AG10803 (cell line): ENCODE results near the gene KCNC1.
A peak's percentile ranks its signal among the peaks of the same experiment; 100 is the strongest.

Source experiments
- DNase-seq: peaks from one replicate; pipeline ENCODE4 v3.0.0; 2010; ENCODE audit warnings: low read depth
- H3K4me3 ChIP-seq: 2 replicates; pipeline ENCODE4 v1.5.1; 2011; ENCODE audit warnings: mild to moderate bottlenecking, low read length, control low read depth
- TF ChIP-seq, protein P1 (sequence below): conservative IDR thresholded peaks from 2 replicates; pipeline ENCODE4 v1.5.1; 2011; ENCODE audit warnings: mild to moderate bottlenecking, low read length, control low read depth, inconsistent platforms

Gene KCNC1

DNA sequence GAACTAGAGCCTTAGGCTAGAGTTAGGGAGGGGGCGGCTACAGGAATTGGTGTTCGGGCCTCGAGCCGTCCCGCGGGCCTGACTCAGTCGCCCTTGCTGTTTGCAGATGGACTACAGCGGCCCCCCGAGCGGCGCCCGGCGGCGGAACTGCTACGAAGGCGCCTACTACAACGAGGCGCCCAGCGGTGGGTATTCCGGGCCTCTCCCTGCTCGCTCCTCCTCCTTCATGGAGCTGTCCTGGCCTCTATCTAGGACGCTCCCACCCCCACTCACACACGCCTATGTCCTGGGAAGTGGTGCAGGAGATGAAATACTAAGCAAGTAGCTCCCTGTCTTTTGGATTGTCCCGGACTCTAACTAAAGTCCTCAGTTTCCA lies 13.8 kb upstream of the KCNC1 start:
- no peak overlapping the region for H3K4me3 ChIP-seq
- DNase-seq: no peak

DNA sequence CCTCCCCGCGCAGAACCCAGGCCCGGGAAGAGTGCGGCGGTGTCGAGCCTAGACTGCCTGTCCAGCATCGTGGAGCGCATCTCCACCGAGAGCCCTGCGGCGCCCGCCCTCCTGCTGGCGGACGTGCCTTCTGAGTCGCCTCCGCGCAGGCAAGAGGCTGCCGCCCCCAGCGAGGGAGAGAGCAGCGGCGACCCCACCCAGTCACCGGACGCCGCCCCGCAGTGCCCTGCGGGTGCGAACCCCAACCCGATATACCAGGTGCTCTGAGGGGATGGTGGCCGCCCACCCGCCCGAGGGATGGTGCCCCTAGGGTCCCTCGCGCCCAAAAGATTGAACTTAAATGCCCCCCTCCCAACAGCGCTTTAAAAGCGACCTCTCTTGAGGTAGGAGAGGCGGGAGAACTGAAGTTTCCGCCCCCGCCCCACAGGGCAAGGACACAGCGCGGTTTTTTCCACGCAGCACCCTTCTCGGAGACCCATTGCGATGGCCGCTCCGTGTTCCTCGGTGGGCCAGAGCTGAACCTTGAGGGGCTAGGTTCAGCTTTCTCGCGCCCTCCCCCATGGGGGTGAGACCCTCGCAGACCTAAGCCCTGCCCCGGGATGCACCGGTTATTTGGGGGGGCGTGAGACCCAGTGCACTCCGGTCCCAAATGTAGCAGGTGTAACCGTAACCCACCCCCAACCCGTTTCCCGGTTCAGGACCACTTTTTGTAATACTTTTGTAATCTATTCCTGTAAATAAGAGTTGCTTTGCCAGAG lies 13.2 kb upstream of the KCNC1 start:
- no peak for DNase-seq
- no peak overlapping the region for H3K4me3 ChIP-seq
- TF ChIP-seq, protein P1, sequence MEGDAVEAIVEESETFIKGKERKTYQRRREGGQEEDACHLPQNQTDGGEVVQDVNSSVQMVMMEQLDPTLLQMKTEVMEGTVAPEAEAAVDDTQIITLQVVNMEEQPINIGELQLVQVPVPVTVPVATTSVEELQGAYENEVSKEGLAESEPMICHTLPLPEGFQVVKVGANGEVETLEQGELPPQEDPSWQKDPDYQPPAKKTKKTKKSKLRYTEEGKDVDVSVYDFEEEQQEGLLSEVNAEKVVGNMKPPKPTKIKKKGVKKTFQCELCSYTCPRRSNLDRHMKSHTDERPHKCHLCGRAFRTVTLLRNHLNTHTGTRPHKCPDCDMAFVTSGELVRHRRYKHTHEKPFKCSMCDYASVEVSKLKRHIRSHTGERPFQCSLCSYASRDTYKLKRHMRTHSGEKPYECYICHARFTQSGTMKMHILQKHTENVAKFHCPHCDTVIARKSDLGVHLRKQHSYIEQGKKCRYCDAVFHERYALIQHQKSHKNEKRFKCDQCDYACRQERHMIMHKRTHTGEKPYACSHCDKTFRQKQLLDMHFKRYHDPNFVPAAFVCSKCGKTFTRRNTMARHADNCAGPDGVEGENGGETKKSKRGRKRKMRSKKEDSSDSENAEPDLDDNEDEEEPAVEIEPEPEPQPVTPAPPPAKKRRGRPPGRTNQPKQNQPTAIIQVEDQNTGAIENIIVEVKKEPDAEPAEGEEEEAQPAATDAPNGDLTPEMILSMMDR: no peak

More for the DNA sequence above, 13.8 kb upstream of the KCNC1 start:
- TF ChIP-seq, protein P1: no peak

DNA sequence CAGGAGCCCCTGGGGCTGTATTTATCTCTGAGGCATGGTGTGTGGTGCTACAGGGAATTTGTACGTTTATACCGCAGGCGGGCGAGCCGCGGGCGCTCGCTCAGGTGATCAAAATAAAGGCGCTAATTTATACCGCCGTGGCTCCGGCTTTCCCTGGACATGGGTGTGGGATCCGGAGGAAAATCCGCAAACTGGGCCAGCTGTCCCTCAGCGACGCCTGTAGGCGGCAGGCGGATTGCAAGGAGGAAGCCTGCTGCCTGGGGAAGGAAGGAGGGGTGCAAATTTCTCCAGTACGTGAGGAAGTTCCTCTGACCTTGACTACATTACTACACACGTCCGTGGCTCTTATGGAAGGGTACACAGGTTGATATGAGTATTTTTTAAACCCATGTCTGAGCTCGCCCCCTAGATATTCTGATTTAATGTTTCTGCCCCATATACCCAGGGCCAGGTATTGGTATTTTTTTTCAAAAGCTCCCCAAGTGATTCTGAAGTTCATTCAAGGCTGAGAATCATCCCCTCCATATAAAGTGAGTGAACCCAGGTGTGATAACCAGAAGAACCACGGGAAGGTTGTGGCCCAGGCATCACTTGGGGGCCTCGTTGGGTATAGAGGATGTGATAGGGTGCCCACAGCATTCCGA lies 12.5 kb upstream of the KCNC1 start:
- H3K4me3 ChIP-seq: no peak overlapping the region
- TF ChIP-seq, protein P1: peak; percentile 57
- no peak for DNase-seq

DNA sequence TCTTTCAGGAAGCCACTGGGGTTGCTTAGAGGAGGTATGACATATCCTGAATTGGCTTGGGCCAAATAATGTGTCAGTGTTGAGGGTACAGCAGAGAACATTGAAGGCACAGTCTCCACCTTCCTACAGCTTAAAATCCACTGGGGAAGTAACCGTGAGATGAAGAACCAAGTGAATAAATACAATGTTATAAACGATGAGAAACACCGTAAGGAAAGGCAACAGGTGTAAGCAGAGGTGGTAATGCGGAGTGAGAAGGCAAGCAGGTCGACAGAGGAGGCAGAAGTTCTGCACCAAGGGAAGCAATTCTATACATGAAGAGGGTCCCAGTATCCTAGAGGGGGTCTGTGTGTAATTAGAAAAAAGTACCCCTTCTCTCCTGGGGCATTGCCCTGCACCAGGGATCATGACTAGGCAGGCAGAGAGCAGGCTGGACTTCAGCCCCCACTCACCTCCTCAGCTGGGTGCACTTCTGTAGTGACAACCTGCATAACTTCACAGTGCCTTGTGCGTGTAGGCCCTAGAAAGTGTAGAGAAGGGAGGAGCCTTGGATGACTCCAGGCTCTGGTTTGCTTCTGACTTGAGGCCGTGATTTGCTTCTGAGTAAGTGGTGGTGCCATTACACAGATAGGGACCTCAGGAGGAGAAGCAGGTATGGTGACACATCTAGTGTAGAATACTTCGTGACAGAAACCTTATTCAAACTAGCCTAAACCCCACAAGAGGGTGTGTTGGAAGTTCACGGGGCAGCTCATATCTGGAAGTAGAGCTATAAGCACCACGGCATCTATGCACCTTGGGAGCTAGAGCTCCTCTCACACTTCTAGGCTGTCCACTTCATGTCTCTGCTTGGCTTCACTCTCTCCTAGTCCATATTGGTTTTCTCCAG lies 10.3 kb upstream of the KCNC1 start:
- no peak for DNase-seq
- TF ChIP-seq, protein P1: no peak
- H3K4me3 ChIP-seq: no peak overlapping the region

DNA sequence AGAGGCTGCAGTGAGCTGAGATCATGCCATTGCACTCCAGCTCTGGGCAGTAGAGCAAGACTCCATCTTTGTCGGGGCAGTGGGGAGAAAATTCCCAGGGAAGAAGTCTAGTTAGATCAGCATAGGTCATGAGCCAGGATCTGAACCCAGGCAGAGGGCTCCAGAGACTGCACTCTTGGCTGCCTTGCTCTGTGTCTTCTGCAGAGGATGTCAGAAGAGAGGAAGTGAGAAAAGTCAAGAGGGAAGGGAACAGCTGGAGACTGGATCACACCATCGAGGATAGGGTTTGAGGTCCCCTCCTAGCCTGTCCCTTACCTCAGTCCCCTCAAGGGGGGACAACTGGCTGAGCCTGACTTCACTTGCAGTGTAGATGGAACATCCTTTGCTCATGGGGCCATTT lies 9.4 kb upstream of the KCNC1 start:
- no peak overlapping the region for H3K4me3 ChIP-seq
- no peak for DNase-seq
- TF ChIP-seq, protein P1: no peak

DNA sequence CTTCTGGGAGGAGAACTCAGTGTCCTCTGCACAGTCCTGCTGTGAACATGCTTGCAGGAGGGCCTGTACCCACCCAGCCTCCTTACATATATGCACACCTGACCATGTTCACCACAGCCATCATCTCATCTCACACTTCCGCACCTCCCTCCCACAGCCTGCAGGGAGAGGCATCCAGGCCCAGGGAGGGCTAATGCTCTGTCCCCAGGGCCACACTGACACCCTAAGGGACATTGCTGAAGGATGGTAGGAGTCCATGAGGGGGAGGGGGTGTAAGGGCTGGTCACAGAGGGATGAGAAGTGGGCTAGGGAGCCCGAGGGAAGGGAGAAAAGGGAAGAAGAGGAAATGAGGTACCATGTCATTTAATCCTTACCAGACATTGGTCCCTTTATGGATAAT lies 4.4 kb upstream of the KCNC1 start:
- no peak for DNase-seq
- H3K4me3 ChIP-seq: no peak overlapping the region
- TF ChIP-seq, protein P1: no peak
